GM19463 (cell line): Measurements from ENCODE around the gene ACER1.
"Not testable (repeated sequence)": the region's sequence is repeated elsewhere in the genome, so short reads cannot be mapped to it uniquely, and the experiment has no call there.

Experiments used
- ATAC-seq: cut with Tn5 transposase; IDR thresholded peaks from one replicate; pipeline ENCODE4 v1.9.1; 2021; ENCODE audit warnings: mild to moderate bottlenecking, moderate library complexity; ENCODE audit not compliant: unreplicated experiment

Gene ACER1, protein sequence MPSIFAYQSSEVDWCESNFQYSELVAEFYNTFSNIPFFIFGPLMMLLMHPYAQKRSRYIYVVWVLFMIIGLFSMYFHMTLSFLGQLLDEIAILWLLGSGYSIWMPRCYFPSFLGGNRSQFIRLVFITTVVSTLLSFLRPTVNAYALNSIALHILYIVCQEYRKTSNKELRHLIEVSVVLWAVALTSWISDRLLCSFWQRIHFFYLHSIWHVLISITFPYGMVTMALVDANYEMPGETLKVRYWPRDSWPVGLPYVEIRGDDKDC

DNA sequence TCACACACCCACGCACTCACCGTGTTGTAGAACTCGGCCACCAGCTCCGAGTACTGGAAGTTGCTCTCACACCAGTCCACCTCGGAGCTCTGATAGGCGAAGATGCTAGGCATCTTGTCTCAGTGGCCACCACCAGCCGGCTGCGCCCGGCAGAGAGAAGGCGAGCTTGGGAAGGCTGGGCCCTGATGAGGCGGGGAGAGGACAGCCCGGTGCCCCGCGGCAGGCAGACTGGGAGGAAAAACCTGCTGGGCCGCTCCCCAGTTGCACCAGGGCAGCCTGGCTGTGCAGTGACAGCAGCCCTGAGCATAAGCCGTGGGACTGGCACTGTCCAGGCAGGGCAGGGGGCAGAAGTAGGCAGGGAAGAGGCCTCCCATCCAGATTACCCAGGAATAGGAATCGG lies at the start of gene ACER1:
Gene ACER1, minus strand, starts transcription at position 174 of the 400 bp plus-strand sequence. Its CDS starts 61 bp downstream, at position 113.
- no peak for ATAC-seq

DNA sequence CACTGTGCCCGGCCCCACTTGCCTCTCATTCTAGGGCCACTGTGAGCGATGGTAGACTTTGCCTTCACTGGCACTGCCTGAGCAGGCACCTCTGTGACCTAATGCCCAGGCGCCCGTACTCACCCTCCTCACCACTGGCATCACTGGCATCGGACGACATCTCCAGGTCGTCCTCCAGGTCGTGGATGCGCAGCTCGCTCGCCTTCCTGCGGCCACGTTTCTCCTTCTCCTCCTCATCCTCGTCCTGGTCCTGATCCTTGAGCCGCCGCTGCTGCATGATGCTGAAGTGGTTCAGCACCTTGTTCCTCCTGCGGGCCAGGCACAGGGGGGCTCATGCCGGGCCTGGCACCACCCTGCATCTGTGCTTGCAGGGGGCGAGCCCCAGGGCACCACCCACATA lies 49.8 kb upstream of the ACER1 start:
- no peak for ATAC-seq

DNA sequence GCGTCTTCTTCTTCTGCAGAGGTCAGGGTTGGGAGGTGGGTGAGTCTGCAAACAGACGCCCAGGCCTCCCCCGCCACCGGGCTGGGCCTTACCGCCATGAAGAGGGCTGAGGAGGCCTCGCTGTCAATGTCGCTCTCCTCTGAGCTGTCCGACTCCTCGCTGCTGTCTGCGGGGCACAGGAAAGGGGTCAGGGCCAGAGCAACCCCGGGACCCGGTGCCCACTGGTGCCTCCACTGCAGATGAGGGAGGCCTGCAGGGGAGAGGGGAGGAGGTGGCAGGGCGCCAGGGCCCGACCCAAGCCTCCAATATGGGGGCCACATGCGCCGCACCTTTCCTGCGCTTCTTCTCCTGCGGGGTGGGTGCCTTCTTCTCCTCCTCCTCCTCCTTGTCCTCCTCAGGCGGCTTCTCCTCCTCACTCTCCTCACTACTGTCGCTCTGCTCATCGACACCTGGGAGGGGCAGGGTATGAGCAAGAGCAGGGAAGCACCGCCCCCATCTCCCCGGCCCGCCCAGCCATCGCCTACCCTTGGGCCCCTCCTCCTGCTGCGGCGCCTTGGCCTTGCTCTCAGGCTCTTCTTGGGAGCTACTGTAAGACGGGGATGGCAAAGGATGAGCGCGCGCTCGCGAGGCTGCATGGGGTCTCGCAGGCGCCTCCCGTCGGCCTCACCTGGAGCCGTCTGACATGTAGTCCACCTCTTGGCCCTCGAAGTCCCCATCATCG lies 47.8 kb upstream of the ACER1 start:
- ATAC-seq, result no peak

DNA sequence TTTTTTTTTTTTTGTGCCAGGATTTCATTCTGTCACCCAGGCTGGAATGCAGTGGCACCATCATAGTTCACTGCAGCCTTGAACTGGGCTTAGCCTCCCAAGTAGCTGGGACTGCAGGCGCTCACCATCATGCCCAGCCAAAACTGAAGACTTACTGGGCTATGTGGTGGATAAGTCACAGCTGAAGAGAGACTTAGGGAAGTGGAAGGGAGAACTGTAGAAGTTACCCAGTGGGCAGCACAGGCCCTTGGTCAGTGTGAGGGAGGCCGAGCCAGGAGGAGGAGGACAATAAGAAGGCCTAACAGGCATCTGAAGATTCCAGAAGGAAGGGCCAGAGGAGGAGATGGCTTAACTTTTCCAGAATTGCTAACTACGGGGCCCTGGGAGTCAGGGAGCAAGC lies 46.3 kb upstream of the ACER1 start:
- no peak for ATAC-seq

DNA sequence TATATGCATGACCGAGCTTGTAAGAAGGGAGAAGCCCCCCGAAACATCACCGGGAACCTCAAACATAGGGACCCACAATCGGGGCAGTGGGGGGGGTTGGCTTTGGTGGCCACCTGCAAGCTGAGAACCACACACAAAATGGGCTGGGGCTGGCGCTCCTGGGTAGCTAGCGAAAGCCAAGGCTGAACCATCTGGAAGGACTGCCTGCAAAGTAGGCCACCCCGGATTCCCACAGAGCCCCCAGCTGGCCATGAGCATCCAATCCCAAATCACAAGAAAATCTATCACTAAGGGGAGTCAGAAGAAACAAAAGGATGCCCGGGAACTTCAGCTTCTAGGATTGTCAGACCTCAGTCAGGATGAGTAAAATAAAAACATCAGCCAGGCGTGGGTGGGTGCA lies 45.1 kb upstream of the ACER1 start:
- no peak for ATAC-seq

DNA sequence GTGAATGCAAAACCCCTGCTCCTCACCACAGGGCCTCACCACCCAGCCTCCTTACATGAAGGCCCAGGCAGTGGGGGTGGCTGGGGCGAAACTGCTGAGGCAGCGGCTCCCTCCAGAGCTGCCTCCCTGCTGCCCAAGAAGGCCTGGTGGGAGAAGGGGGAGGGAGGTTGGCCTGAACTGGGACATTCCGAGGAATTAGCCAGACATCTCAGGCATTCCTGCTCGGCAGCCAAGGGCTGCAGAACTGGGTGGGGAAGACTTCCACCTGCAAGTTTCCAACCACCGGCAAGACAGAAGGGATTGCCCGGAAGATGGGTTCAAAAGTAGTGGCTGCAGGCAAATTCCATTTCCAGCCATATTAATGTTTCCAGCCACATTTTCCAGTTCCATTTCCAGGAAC lies 44.6 kb upstream of the ACER1 start:
- ATAC-seq, result no peak

DNA sequence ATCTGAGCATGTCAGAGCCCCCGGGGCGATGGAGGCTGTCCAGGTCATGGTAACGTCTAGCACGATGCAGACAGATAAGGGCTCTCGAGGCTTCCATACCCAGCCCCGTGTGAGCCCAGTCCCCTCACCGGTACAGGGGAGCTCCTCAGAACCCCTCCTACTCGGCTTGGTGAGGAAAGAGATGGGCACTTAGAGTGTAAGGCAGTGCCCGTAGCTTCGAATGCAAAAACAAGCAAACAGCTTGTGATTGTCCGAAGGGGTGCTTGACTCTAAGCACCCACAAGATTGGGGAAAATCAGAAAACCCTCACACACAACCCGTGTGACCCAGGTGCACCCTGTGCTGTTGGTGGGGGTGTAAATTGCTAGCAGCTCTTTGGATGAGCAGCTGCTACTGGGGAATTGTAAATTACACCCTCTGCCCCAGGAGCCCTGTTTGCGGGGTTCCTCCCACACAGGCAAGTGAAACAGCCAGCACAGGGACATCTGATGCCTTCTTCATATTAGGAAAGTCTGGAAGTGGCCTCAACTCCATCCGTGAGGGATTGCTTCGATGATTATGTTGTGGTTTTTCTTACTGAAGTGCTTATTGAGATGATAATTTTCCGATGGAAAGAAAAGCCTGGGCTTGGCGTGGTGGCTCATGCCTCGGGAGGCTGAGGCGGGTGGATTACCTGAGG lies 43.2 kb upstream of the ACER1 start:
- ATAC-seq, result no peak

DNA sequence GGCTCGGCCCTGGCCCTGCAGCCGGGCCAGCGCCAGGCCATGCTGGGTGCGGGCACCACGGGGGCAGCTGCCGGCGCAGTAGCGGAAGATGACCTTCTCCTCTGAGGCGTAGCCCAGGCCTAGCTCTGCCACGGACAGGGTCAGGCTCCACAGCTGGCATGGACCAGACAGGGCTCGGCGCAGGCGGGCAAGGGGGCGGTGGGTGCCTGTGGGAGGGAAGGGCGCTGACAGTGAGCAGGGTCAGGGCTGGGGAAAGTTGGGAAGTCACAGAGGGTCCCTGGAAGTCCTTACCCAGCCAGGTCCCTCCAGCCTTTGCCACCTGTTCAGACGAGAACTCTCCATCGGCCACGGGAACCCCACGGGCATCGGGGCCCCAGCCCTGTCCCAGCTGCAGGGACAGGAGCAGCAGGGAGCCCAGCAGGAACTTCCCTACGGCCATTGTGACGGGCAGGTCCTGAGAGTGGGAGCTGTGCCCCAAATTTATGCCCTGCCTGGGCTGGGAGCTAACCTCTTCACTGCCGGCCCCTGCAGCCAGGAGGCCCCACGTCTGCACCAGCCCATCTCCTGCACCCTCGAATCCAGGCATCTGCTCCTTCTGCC lies 42.1 kb upstream of the ACER1 start, which contains the start of gene PSPN:
Gene PSPN, minus strand, starts transcription at position 523 of the 600 bp plus-strand sequence. Its CDS starts 84 bp downstream, at position 439.
- no peak for ATAC-seq

DNA sequence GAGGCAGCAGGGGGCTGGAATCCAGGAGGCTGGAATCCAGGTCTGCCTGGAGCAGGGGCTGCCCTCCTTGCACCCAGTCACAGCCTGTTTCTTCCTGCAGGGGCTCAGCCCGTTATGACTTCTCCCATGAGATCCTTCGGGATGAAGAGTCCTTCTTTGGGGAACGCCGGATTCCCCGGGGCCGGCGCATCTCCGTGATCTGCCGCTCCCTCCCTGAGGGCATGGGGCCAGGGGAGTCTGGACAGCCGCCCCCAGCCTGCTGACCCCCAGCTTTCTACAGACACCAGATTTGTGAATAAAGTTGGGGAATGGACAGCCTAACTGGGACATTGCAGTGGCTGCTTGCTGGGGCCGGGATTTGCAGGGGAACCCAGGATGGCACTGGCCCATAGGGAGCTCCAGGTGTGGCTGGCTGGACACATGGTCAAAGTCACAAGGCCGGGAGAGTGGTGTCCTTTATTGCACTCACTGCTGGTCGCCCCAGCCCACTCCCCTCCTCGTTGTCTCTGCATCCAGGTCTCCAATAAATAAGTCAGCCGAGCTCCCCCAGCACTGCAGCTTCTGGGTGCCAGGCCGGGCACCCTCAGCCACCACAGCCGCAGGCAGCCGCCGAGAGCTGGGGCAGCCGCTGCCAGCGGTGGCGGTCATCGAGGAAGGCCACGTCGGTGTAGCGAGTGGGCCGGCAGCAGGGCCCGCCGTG lies 41.4 kb upstream of the ACER1 start:
- ATAC-seq, result no peak

DNA sequence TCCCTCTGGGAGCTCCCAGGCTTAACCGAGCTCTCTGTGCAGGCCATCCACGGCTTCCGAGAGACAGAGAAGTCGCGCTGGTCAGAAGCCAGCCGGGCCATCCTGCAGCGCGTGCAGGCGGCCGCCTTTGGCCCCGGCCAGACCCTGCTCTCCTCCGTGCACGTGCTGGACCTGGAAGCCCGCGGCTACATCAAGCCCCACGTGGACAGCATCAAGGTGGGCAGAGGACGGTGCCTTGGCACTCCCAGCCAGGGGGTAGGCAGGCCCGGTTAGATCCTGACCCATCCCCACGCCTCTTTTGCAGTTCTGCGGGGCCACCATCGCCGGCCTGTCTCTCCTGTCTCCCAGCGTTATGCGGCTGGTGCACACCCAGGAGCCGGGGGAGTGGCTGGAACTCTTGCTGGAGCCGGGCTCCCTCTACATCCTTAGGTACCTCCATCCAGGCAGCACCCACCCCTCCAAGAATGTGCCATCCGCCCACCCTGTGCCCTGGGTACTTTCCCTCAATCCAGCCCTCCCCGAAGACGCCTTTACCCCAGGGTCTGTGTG lies 40.8 kb upstream of the ACER1 start:
- no peak for ATAC-seq

DNA sequence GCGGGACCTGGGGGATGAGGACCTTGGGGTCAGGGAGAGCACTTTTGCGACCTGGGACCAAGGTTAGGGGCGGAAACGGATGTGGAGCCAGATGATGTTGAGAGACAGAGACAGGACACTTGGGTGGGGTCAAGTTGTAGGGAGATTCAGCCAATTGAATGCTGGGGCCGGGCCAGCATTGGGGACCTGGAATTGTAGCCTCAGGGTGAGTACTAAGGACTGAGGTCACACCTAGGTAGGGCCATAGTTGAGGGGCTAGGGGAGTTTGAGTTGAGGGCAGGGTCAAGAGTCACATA lies 40.3 kb upstream of the ACER1 start:
- no peak for ATAC-seq

DNA sequence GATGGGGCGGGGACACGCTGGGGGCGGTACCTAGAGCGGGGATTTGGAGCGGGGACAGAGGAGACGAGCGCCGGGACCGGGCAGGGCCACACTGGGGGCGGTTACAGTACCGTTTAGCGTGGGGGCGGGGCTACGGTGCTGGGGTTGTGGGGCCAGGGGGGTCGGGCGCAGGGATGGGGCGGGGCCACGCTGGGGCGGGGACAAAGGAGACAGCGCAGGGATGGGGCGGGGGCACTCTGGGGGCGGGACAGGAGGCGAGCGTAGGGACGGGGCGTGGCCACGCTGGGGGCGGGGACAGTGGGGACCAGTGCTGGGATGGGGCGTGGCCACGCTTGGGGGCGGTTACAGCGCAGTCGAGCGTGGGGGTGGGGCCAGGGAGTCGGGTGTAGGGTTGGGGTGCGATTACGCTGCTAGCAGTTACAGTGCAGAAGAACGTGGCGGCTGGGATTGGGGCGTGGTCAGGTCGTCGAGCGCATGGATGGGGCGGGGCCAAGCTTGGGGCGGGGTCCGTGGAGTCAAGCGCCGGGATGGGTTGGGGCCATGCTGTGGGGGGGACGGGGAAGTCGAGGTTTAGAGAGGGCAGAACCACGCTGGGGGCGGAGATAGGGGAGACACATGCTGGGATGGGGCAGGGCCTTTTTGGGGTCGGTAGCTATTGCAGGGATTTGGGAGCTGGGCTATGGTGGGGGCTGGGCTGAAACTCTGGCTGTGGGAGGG lies 39.8 kb upstream of the ACER1 start:
- ATAC-seq, result peak; percentile 58

DNA sequence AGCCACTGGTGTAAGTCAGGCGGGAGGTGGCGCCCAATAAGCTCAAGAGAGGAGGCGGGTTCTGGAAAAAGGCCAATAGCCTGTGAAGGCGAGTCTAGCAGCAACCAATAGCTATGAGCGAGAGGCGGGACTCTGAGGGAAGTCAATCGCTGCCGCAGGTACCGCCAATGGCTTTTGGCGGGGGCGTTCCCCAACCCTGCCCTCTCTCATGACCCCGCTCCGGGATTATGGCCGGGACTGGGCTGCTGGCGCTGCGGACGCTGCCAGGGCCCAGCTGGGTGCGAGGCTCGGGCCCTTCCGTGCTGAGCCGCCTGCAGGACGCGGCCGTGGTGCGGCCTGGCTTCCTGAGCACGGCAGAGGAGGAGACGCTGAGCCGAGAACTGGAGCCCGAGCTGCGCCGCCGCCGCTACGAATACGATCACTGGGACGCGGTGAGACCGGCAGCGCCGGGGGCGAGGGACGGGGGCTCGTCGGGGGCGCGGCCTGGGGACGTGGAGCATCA lies 39.2 kb upstream of the ACER1 start, which contains the start of gene ALKBH7:
Gene ALKBH7, plus strand, starts transcription at position 201 of the 502 bp plus-strand sequence. Its CDS starts 27 bp downstream, at position 228.
- peak; percentile 76 for ATAC-seq

DNA sequence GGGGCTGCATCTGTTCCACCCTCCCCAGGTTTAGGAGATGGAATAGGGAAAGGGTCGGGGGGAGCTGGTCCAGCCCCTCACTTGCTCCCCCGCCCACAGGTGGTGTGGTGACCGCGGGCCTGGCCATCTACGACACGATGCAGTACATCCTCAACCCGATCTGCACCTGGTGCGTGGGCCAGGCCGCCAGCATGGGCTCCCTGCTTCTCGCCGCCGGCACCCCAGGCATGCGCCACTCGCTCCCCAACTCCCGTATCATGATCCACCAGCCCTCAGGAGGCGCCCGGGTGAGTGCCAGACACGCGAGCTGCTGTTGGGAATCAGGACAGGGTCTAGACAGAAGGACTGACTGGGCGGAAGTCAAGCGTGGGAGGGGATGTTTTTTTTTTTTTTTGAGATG lies 30.9 kb upstream of the ACER1 start:
- ATAC-seq, result no peak

DNA sequence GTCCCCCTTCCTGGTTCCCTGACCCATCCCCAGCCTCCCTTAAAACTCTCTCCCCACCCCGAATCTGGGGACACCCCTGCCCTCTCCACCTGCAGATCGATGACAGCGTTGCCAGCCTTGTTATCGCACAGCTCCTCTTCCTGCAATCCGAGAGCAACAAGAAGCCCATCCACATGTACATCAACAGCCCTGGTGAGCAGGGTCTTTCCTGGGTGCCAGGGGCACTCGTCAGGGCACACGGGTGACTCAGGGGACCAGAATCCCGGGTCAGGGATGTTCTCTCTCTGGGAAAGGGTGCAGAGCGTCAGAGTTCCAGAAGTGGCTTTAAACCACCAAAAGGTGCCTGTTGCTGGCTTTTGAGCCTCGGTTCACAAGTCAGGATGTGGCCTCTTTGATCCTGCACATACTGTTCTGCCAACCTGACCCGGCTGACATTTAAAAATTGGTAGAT lies 29.0 kb upstream of the ACER1 start:
- no peak for ATAC-seq

DNA sequence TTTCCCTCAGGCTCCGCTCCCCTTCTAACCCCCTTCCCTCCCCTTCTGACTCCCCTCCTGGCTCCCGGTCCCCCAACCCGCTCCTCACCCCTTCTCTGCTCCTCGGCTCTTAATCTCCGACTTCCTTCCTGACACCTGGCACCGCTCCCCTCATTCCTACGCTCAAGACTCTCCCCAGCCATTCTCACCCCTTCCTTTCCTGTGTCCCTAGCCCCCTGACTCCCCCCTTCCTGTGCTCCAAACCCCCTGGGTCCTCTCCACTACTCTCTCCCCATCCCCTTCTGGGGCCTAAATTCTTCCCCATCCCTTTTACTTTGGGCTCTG lies 28.6 kb upstream of the ACER1 start:
- ATAC-seq, result no peak

DNA sequence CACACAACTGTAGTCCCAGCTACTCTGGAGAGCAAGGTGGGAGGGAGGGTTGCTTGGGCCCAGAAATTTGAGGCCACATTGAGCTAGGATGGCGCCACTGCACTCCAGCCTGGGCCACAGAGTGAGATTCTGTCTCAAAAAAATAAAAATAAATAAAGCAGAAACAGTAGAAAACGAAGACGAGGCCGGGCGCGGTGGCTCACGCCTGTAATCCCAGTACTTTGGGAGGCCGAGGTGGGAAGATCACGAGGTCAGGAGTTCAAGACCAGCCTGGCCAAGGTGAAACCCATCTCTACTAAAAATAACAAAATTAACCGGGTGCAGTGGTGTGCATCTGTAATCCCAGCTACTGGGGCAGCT lies 27.4 kb upstream of the ACER1 start:
- not testable (repeated sequence) for ATAC-seq

DNA sequence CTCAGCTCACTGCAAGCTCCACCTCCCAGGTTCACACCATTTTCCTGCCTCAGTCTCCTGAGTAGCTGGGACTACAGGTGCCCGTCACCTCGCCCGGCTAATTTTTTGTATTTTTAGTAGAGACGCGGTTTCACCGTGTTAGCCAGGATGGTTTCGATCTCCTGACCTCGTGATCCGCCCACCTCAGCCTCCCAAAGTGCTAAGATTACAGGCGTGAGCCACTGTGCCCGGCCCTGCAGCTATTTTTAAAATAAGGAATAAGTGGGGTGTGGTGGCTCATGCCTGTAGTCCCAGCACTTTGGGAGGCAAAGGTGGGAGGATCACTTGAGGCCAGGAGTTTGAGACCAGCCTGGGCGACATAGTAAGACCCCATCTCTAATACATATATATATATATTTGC lies 27.0 kb upstream of the ACER1 start:
- not testable (repeated sequence) for ATAC-seq

DNA sequence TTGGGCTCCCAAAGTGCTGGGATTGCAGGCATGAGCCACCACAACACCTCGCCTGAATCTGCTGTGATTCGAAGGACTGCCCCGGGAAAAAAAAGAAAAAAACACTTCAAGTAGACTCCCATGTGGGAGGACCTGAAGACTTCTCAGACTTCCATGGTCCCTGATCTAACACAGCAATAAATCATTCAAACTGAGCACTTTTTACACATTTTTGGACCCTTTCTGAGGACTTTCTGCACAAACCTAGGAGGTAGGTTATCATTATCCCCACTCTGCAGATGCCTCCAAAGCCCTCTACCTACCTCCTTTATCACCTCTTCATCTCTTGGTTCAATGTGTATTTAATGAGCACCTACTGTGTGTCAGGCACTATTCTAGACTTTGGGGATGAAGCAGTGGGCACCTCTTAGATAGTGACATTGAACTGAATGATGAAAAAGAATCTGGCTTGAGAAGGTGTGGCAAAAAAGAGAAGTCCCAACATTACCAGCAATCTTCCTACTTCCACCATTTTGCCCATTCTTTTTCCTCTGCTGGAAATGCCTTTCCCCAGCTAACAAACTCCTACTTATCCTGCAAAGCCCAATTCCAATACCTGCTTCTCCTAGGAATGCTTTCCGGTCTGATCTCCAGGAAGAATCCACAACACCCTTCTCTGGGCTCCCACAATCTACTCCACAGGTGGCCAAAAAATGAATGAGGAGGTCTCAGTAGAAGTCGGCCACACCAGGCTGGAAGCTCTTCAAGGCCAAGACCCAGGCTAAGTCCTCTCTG lies 26.3 kb upstream of the ACER1 start:
- ATAC-seq, result no peak
